ENCODE measurements around the gene COG5.

Gene COG5

DNA sequence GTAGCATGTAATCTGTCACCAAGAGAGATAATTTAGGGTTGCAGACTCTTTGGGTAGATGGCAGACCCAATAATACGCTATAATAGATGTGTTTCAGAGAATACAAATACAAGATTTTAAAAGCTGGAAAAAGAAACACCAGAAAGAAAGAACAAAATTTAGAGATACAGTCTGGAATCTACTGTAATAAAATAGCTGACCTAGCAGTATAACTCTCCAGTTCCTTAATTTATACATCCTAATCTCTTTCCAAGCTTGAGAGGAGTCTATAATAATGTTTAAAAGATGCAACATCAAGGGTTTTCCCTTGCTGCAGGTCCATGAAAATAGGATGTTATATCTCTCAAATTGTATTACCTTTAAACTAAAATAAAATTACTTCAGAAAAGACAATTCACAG is 121.0 kb downstream of the COG5 start:
- H3K36me3 ChIP-seq (ENCODE audit: control insufficient read depth in 1 of 2, insufficient read depth in 2 of 2, low read length in 2 of 2) = peaks cover 0 to 5% of the 10 kb centered on the region in 2 donors
- no peak overlapping the region for H3K9ac ChIP-seq (ENCODE audit: low read depth in 1 of 2, low read length in 2 of 2)
- H3K27ac ChIP-seq (ENCODE audit: low read depth, low read length) = no peak overlapping the region
- no peak overlapping the region for H3K4me3 ChIP-seq (ENCODE audit: low read depth in 1 of 2, low read length in 2 of 2)
- no peaks in the 10 kb centered on the region for H3K27me3 ChIP-seq (ENCODE audit: control insufficient read depth in 1 of 2, insufficient read depth in 2 of 2, low read length in 2 of 2)
- H3K4me1 ChIP-seq (ENCODE audit: control insufficient read depth in 1 of 2, insufficient read depth in 2 of 2, low read length in 2 of 2) = no peaks in the 10 kb centered on the region
- no peaks in the 10 kb centered on the region for H3K9me3 ChIP-seq (ENCODE audit: control insufficient read depth in 1 of 2, low read length in 2 of 2)

DNA sequence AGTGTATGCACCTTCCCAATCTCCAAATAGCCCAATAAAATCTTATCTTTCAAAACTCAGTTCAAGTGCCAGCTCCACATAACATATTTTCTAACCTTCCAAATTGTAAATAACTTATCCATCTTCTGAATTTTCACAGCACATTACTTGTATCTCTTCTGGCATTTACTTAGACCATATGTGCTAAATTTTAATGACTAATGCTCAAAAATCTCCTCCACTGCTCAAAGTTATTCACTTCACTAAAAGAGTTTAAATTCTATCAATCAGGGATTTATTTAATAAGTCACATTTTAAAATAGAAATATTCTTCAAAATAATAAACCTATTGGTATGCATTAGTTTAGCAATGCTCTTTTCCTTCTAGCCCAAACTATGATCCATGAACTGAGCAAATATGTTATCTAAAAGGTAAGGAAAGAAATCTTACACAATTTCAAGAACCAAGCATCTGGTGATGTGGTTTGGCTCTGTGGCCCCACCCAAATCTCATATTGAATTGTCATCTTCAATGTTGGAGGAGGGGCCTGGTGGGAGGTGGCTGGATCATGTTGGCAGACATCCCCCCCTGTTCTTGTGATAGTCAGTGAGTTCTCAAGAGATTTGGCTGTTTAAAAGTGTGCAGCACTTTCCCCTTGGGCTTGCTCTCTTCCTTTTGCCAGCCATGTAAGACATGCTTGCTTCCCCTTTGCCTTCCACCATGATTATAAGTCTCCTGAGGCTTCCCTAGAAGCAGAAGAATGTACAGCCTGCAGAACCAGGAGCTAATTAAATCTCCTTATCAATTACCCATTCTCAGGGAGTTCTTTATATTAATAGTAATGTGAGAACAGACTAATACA is 121.9 kb downstream of the COG5 start:
- no peaks in the 10 kb centered on the region for H3K27me3 ChIP-seq (ENCODE audit: control insufficient read depth in 1 of 2, insufficient read depth in 2 of 2, low read length in 2 of 2)
- no peak overlapping the region for H3K4me3 ChIP-seq (ENCODE audit: low read depth in 1 of 2, low read length in 2 of 2)
- no peaks in the 10 kb centered on the region for H3K4me1 ChIP-seq (ENCODE audit: control insufficient read depth in 1 of 2, insufficient read depth in 2 of 2, low read length in 2 of 2)
- peaks cover 0 to 5% of the 10 kb centered on the region in 2 donors for H3K36me3 ChIP-seq (ENCODE audit: control insufficient read depth in 1 of 2, insufficient read depth in 2 of 2, low read length in 2 of 2)
- no peak overlapping the region for H3K27ac ChIP-seq (ENCODE audit: low read depth, low read length)
- no peaks in the 10 kb centered on the region for H3K9me3 ChIP-seq (ENCODE audit: control insufficient read depth in 1 of 2, low read length in 2 of 2)
- no peak overlapping the region for H3K9ac ChIP-seq (ENCODE audit: low read depth in 1 of 2, low read length in 2 of 2)

DNA sequence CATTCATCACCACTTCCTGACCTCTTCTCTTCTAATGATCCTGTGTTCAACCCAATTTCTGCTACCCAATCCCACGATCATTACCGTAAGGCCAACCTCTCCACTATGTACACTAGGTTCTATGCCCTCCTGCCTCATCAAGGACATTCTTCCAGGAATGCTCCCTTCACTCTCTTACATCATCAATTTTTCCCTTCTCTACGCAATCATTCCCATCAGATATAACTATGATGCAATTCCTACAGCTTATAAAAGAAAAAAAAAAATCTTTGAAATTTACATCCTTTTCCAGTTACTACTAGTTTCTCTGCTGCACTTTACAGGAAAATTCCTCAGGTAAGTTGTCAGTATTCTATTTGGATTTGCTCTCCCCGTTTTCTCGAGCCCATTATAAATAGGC is 124.7 kb downstream of the COG5 start:
- H3K9ac ChIP-seq (ENCODE audit: low read depth in 1 of 2, low read length in 2 of 2) = no peak overlapping the region

DNA sequence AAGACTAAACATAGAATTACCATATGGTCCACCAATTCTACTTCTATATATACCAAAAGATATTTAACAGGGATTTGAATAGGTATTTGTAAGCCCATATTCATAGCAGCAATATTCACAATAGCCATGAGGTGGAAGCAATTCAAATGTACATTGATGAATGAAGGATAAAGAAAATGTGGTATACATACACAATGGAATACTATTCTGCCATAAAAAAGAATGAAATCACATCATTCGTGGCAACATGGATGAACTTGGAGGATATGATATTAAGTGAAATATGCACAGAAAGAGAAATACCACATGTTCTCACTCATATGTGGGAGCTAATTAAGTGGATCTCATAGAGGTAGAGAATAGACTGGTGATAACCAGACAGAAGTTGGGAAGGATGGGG is 128.0 kb downstream of the COG5 start:
- Histone ChIP-seq H3K27me3 (ENCODE audit: control insufficient read depth in 1 of 2, insufficient read depth in 2 of 2, low read length in 2 of 2) (no peaks in the 10 kb centered on the region), H3K9ac (ENCODE audit: low read depth in 1 of 2, low read length in 2 of 2) (no peak overlapping the region), H3K4me1 (ENCODE audit: control insufficient read depth in 1 of 2, insufficient read depth in 2 of 2, low read length in 2 of 2) (no peaks in the 10 kb centered on the region), H3K36me3 (ENCODE audit: control insufficient read depth in 1 of 2, insufficient read depth in 2 of 2, low read length in 2 of 2) (no peaks in the 10 kb centered on the region), H3K27ac (ENCODE audit: low read depth, low read length) (no peak overlapping the region), H3K9me3 (ENCODE audit: control insufficient read depth in 1 of 2, low read length in 2 of 2) (no peaks in the 10 kb centered on the region), H3K4me3 (ENCODE audit: low read depth in 1 of 2, low read length in 2 of 2) (no peak overlapping the region)

More for the DNA sequence above, 124.7 kb downstream of the COG5 start:
- peaks cover 0 to 5% of the 10 kb centered on the region in 2 donors for H3K36me3 ChIP-seq (ENCODE audit: control insufficient read depth in 1 of 2, insufficient read depth in 2 of 2, low read length in 2 of 2)
- H3K9me3 ChIP-seq (ENCODE audit: control insufficient read depth in 1 of 2, low read length in 2 of 2) = no peaks in the 10 kb centered on the region
- H3K27ac ChIP-seq (ENCODE audit: low read depth, low read length) = no peak overlapping the region
- no peak overlapping the region for H3K4me3 ChIP-seq (ENCODE audit: low read depth in 1 of 2, low read length in 2 of 2)
- H3K4me1 ChIP-seq (ENCODE audit: control insufficient read depth in 1 of 2, insufficient read depth in 2 of 2, low read length in 2 of 2) = no peaks in the 10 kb centered on the region
- no peaks in the 10 kb centered on the region for H3K27me3 ChIP-seq (ENCODE audit: control insufficient read depth in 1 of 2, insufficient read depth in 2 of 2, low read length in 2 of 2)

DNA sequence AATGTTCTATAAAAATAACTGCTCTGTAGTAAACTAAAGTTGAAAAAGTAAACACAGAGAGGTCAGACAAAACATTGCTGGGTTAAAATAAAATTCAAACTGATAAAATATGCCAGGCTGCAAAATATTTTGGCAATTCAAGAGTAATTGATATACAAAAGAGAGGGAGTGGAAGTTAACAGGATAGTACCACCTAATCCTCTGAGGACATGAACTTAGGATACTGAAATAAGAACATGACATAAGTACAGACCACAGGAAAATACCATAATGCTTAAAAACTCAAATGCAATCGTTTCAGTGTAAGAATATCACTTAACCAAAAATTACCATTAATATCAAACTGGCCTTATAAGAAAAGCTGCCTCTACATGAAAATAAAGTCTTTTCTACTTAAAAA is 131.5 kb downstream of the COG5 start:
- H3K9ac ChIP-seq (ENCODE audit: low read depth in 1 of 2, low read length in 2 of 2) = no peak overlapping the region
- no peak overlapping the region for H3K27ac ChIP-seq (ENCODE audit: low read depth, low read length)
- H3K9me3 ChIP-seq (ENCODE audit: control insufficient read depth in 1 of 2, low read length in 2 of 2) = no peaks in the 10 kb centered on the region
- no peak overlapping the region for H3K4me3 ChIP-seq (ENCODE audit: low read depth in 1 of 2, low read length in 2 of 2)
- no peaks in the 10 kb centered on the region for H3K36me3 ChIP-seq (ENCODE audit: control insufficient read depth in 1 of 2, insufficient read depth in 2 of 2, low read length in 2 of 2)
- no peaks in the 10 kb centered on the region for H3K27me3 ChIP-seq (ENCODE audit: control insufficient read depth in 1 of 2, insufficient read depth in 2 of 2, low read length in 2 of 2)
- H3K4me1 ChIP-seq (ENCODE audit: control insufficient read depth in 1 of 2, insufficient read depth in 2 of 2, low read length in 2 of 2) = no peaks in the 10 kb centered on the region

DNA sequence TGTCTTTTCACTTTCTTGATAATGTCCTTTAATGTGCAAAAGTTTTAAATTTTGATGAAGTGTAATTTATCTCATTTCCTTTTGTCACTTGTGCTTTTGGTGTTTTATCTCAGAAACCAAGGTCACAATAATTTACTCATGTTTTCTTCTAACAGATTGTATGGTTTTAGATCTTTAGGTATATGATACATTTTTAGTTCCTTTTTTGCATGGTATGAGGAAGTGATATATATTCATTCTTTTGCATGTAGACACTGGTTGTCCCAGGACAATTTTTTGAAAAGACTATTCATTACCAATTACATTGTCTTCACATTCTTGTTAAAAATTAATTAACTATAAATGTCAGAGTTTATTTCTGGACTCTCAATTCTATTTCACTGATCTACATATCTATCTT is 133.7 kb downstream of the COG5 start:
- Histone ChIP-seq H3K27ac (ENCODE audit: low read depth, low read length) (no peak overlapping the region), H3K4me3 (ENCODE audit: low read depth in 1 of 2, low read length in 2 of 2) (no peak overlapping the region)

DNA sequence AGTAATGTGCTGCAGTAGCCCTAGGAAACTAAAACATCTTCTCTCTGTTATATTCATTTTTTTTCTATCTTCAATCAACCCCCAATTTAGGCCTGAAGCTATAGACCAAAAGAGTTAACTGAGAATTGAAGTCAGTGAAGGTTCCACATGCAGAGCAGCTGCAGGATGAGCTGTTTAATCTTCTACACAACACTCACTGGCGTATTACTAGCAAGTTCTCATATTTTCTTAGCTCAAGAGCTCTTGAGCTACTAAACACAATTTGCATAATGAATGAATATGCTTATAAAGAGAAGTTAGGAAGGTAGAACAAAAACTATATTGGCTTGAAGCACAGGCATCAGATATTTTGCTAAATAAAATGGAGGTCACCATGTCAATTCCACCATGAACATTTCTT is 135.1 kb downstream of the COG5 start:
- Histone ChIP-seq H3K4me1 (ENCODE audit: control insufficient read depth in 1 of 2, insufficient read depth in 2 of 2, low read length in 2 of 2) (no peaks in the 10 kb centered on the region), H3K27ac (ENCODE audit: low read depth, low read length) (no peak overlapping the region), H3K36me3 (ENCODE audit: control insufficient read depth in 1 of 2, insufficient read depth in 2 of 2, low read length in 2 of 2) (no peaks in the 10 kb centered on the region)

More for the DNA sequence above, 133.7 kb downstream of the COG5 start:
- no peaks in the 10 kb centered on the region for H3K36me3 ChIP-seq (ENCODE audit: control insufficient read depth in 1 of 2, insufficient read depth in 2 of 2, low read length in 2 of 2)
- H3K4me1 ChIP-seq (ENCODE audit: control insufficient read depth in 1 of 2, insufficient read depth in 2 of 2, low read length in 2 of 2) = no peaks in the 10 kb centered on the region
- H3K27me3 ChIP-seq (ENCODE audit: control insufficient read depth in 1 of 2, insufficient read depth in 2 of 2, low read length in 2 of 2) = no peaks in the 10 kb centered on the region
- H3K9me3 ChIP-seq (ENCODE audit: control insufficient read depth in 1 of 2, low read length in 2 of 2) = no peaks in the 10 kb centered on the region
- H3K9ac ChIP-seq (ENCODE audit: low read depth in 1 of 2, low read length in 2 of 2) = no peak overlapping the region

DNA sequence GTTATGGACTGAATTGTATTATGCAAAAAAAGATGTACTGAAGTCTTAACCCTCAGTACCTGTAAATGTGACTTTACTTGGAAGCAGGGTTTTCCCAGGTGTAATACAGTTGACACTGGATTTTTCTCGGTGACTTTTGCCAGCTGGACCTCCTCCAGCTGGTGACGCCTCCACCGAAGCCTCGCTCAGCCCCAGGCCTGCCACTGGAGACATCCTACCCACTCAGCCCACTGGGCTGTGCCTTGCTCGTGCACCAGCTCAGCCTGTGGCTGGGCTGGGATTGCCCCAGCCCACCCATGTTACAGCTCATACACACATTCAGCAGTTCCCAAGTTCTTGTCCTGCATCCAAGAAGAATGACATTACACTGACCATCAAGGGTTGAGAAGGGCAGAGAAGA is 136.3 kb downstream of the COG5 start:
- H3K4me3 ChIP-seq (ENCODE audit: low read depth in 1 of 2, low read length in 2 of 2) = no peak overlapping the region
- H3K9ac ChIP-seq (ENCODE audit: low read depth in 1 of 2, low read length in 2 of 2) = no peak overlapping the region
- no peaks in the 10 kb centered on the region for H3K4me1 ChIP-seq (ENCODE audit: control insufficient read depth in 1 of 2, insufficient read depth in 2 of 2, low read length in 2 of 2)
- no peaks in the 10 kb centered on the region for H3K36me3 ChIP-seq (ENCODE audit: control insufficient read depth in 1 of 2, insufficient read depth in 2 of 2, low read length in 2 of 2)
- H3K9me3 ChIP-seq (ENCODE audit: control insufficient read depth in 1 of 2, low read length in 2 of 2) = no peaks in the 10 kb centered on the region
- H3K27me3 ChIP-seq (ENCODE audit: control insufficient read depth in 1 of 2, insufficient read depth in 2 of 2, low read length in 2 of 2) = no peaks in the 10 kb centered on the region
- no peak overlapping the region for H3K27ac ChIP-seq (ENCODE audit: low read depth, low read length)

More for the DNA sequence above, 135.1 kb downstream of the COG5 start:
- no peaks in the 10 kb centered on the region for H3K9me3 ChIP-seq (ENCODE audit: control insufficient read depth in 1 of 2, low read length in 2 of 2)
- H3K27me3 ChIP-seq (ENCODE audit: control insufficient read depth in 1 of 2, insufficient read depth in 2 of 2, low read length in 2 of 2) = no peaks in the 10 kb centered on the region
- no peak overlapping the region for H3K4me3 ChIP-seq (ENCODE audit: low read depth in 1 of 2, low read length in 2 of 2)
- H3K9ac ChIP-seq (ENCODE audit: low read depth in 1 of 2, low read length in 2 of 2) = no peak overlapping the region

DNA sequence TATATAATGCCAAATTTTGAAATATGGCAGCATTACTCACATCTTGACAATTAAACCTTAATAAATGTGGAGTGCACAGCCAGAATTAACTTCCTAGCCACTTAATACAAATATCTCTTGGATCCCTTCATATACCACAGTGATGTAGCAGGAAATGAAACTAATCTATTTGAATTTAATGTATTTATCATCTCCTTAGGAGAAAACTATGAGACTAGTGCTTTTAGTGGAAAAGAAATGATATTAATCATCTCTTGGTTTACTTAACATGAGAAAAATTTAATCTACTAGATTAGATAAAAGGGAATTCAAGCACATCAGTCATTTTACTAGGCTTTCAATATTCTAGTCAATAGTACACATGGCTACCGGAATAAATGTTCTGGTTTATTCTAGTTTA is 149.5 kb downstream of the COG5 start:
- Histone ChIP-seq H3K9ac (ENCODE audit: low read depth in 1 of 2, low read length in 2 of 2) (no peak overlapping the region), H3K4me1 (ENCODE audit: control insufficient read depth in 1 of 2, insufficient read depth in 2 of 2, low read length in 2 of 2) (no peaks in the 10 kb centered on the region), H3K9me3 (ENCODE audit: control insufficient read depth in 1 of 2, low read length in 2 of 2) (no peaks in the 10 kb centered on the region), H3K27me3 (ENCODE audit: control insufficient read depth in 1 of 2, insufficient read depth in 2 of 2, low read length in 2 of 2) (no peaks in the 10 kb centered on the region), H3K27ac (ENCODE audit: low read depth, low read length) (no peak overlapping the region), H3K4me3 (ENCODE audit: low read depth in 1 of 2, low read length in 2 of 2) (no peak overlapping the region), H3K36me3 (ENCODE audit: control insufficient read depth in 1 of 2, insufficient read depth in 2 of 2, low read length in 2 of 2) (peaks cover 0 to 4% of the 10 kb centered on the region in 2 donors)

DNA sequence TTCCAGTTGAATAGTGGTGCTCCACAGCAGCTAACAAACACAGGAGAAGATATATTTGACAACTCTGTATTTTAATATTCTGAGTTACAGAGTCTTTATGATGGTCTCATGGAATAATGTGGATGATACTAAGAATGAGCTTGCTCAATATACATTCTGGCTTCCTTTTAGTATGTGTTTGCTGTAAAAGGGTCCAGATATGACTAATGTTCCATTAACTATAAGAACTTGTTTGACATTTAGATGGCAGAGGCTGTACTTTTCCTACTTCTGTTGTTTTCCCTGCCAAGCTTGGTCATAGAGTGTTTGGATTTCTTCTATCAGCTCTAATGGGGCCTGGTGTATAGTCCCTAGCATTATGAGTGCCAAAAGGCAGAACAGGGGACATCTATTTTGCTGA is 155.4 kb downstream of the COG5 start:
- Histone ChIP-seq H3K9me3 (ENCODE audit: control insufficient read depth in 1 of 2, low read length in 2 of 2) (no peaks in the 10 kb centered on the region), H3K4me1 (ENCODE audit: control insufficient read depth in 1 of 2, insufficient read depth in 2 of 2, low read length in 2 of 2) (no peaks in the 10 kb centered on the region), H3K27ac (ENCODE audit: low read depth, low read length) (no peak overlapping the region), H3K9ac (ENCODE audit: low read depth in 1 of 2, low read length in 2 of 2) (no peak overlapping the region), H3K27me3 (ENCODE audit: control insufficient read depth in 1 of 2, insufficient read depth in 2 of 2, low read length in 2 of 2) (no peaks in the 10 kb centered on the region), H3K36me3 (ENCODE audit: control insufficient read depth in 1 of 2, insufficient read depth in 2 of 2, low read length in 2 of 2) (peaks cover 0 to 4% of the 10 kb centered on the region in 2 donors), H3K4me3 (ENCODE audit: low read depth in 1 of 2, low read length in 2 of 2) (no peak overlapping the region)

All from duodenal mucosa (tissue), 2 donors.